Measurements from ENCODE around the gene SMYD3.

The SMYD3 gene

DNA sequence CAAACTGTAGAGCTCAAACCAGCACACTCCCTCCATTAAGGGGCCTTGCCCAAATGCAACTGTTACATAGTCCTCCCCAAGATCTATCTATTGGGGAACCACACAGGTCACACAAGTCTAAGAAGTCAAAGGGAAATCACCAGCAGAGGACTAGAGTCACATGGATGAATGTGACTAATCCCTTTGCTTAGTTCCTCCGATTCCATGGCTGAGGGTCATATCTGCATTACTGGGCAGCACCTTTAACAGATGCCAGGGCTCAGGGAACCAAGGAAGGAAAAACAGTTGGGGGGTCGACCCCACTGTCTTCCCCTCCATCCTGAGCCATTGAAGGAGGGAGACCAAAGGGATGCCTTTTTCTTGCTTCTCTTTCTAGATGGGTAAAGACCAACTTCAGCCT is 23.4 kb upstream of the SMYD3 start:
- TF ChIP-seq, protein P1, sequence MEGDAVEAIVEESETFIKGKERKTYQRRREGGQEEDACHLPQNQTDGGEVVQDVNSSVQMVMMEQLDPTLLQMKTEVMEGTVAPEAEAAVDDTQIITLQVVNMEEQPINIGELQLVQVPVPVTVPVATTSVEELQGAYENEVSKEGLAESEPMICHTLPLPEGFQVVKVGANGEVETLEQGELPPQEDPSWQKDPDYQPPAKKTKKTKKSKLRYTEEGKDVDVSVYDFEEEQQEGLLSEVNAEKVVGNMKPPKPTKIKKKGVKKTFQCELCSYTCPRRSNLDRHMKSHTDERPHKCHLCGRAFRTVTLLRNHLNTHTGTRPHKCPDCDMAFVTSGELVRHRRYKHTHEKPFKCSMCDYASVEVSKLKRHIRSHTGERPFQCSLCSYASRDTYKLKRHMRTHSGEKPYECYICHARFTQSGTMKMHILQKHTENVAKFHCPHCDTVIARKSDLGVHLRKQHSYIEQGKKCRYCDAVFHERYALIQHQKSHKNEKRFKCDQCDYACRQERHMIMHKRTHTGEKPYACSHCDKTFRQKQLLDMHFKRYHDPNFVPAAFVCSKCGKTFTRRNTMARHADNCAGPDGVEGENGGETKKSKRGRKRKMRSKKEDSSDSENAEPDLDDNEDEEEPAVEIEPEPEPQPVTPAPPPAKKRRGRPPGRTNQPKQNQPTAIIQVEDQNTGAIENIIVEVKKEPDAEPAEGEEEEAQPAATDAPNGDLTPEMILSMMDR (IDR thresholded peaks at IDR 0.05; ENCODE audit: low read depth, low read length), result no peak
- no peak for DNase-seq
- no peaks in the 10 kb centered on the region for H3K27me3 ChIP-seq
- no peaks in the 10 kb centered on the region; the same call in 1 of the 2 replicates for H3K36me3 ChIP-seq
- H3K4me3 ChIP-seq (ENCODE audit: low read depth, low read length), result no peak overlapping the region
- H3K4me1 ChIP-seq, result no peaks in the 10 kb centered on the region
- no peaks in the 10 kb centered on the region; the same call in 1 of the 2 replicates for H3K9me3 ChIP-seq

DNA sequence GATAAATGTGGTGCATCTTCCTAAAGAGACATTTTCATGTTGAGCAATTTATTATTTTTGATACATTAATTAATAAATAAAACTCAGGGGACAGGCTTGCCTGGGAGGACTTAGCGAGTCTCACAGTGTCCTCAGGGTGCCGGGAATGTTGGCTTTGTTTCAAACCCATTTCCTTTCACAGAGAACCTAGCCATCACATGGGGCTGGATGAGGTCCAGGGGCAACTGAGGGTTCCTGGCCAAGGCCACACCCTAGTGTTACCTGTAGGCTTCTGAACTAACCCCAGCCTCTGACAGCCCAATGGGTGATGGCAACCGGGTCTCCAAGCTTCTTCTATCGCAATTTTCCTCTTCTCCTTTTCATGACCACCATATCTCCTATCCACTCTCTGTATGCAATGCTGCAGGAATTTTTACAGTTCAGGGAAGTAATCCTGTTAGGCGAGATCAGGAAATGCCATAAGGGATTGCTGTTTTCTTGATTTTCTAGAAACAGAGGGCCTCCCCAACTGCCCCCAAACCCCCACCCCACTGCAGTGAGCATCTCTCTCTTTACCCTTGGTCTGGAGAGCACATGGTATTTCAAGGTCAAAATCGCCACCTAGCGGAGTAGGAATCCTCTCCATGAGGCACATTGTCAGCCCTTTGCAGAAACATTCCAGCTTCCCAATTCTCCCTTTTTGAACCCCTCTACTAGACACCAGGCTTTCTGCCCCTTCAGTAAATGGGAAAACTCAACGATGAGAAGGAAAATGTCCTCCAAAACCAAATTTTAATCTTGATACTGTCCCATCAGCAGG is 22.1 kb upstream of the SMYD3 start:
- TF ChIP-seq, protein P1 (IDR thresholded peaks at IDR 0.05; ENCODE audit: low read depth, low read length), result no peak
- no peak for DNase-seq
- Histone ChIP-seq H3K9me3 (no peaks in the 10 kb centered on the region; the same call in 1 of the 2 replicates), H3K4me3 (ENCODE audit: low read depth, low read length) (no peak overlapping the region), H3K27me3 (no peaks in the 10 kb centered on the region), H3K4me1 (no peaks in the 10 kb centered on the region), H3K36me3 (no peaks in the 10 kb centered on the region; the same call in 1 of the 2 replicates)

DNA sequence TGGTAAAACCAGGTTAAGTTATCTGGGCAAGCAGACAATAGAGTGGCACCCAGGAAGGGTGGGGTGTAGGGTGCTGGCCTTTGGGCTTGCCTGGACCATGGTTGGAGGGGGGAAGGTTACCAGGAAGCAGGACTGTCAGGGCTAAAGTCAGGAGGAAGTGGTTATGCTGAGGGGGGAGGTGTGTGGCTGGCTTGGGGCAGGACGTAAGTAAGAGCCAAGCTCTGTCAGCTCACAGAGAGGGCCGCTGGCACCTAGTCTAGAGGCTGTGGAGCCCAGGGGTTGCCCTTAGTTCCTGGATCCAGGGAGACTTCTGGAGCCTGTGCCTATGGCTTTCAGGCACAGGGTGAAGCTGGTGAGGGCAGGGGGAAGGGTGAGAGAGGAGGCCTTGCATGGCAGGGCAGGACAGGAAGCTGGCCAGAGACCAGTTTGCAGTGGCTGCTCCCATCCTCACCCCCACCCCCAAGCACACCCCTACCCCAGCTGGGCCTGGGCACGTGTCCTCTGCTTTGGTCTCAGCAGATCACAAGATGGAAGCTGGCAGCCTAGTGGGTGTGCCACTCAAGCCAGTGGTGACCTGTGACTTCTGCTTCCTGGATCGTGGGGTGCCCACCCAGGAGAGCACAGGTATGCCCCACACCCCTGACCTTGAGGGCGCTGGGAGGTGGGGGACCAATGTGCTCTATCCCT is 20.5 kb upstream of the SMYD3 start:
- no peak overlapping the region for H3K4me3 ChIP-seq (ENCODE audit: low read depth, low read length)
- no peaks in the 10 kb centered on the region for H3K4me1 ChIP-seq
- H3K9me3 ChIP-seq, result no peaks in the 10 kb centered on the region; the same call in 1 of the 2 replicates
- TF ChIP-seq, protein P1 (IDR thresholded peaks at IDR 0.05; ENCODE audit: low read depth, low read length), result no peak
- H3K27me3 ChIP-seq, result no peaks in the 10 kb centered on the region
- DNase-seq, result no peak
- no peaks in the 10 kb centered on the region; the same call in 1 of the 2 replicates for H3K36me3 ChIP-seq

DNA sequence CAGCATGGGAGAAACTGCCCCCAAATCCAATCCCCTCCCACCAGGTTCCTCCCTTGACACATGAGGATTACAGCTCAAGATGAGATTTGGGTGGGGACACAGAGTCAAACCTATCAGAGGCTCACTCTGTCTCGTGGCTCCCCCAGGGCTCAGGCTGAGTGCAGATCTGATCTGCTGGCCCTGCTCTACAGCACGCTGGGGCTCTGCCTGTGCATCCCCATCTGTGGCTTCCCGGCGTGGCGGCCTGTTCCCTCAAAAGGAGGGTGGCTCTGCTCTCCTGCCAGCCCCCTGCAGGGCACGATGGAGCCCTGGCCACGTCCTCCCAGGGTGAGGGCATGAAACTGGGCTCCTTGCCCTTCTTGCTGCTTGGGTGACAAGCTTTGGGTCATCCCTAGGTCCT is 19.8 kb upstream of the SMYD3 start:
- H3K36me3 ChIP-seq, result no peaks in the 10 kb centered on the region; the same call in 1 of the 2 replicates
- no peaks in the 10 kb centered on the region for H3K4me1 ChIP-seq
- no peaks in the 10 kb centered on the region; the same call in 1 of the 2 replicates for H3K9me3 ChIP-seq
- H3K27me3 ChIP-seq, result no peaks in the 10 kb centered on the region
- TF ChIP-seq, protein P1 (IDR thresholded peaks at IDR 0.05; ENCODE audit: low read depth, low read length), result no peak
- no peak overlapping the region for H3K4me3 ChIP-seq (ENCODE audit: low read depth, low read length)
- no peak for DNase-seq

DNA sequence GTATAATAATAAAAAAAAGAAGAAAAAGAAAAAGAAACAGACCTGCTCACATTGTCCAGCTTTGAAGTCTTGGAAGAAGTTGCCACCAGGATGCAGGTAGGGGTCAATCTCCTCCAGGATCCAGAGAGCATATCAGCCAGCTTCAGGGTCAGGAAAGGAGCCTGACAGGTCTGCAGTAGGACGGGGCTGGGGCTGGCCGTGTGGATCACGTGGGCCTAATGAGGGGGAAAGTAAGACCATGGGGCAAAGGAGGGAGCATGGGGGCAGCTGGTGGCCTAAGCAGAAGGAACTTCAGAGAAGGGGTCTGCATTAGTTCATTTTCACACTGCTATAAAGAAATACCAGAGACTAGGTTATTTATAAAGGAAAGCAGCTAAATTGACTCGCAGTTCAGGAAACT is 19.3 kb upstream of the SMYD3 start:
- H3K9me3 ChIP-seq, result no peaks in the 10 kb centered on the region; the same call in 1 of the 2 replicates
- no peaks in the 10 kb centered on the region for H3K4me1 ChIP-seq
- H3K36me3 ChIP-seq, result no peaks in the 10 kb centered on the region; the same call in 1 of the 2 replicates
- no peak for DNase-seq
- H3K27me3 ChIP-seq, result no peaks in the 10 kb centered on the region
- TF ChIP-seq, protein P1 (IDR thresholded peaks at IDR 0.05; ENCODE audit: low read depth, low read length), result no peak
- no peak overlapping the region for H3K4me3 ChIP-seq (ENCODE audit: low read depth, low read length)

DNA sequence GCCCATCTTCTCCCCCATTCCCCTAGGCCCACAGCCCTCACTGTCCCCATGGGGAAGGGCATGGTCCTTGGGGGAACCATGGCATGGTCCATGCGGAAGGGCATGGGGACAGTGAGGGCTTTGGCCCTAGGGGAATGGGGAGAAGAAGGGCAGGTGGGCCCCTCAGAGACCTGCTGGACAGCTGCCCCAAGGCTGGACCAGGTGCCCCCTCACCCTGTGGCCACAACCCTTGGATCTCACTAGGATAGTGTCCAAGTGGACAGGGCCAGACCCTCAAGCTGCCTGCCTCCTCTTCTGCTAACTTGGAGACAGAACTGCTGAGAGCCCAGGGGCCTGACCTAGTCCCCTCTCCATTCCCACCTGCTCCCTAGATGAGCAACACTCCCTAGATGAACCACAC is 12.4 kb upstream of the SMYD3 start:
- no peak for DNase-seq
- TF ChIP-seq, protein P1 (IDR thresholded peaks at IDR 0.05; ENCODE audit: low read depth, low read length), result no peak
- H3K36me3 ChIP-seq, result no peaks in the 10 kb centered on the region
- no peaks in the 10 kb centered on the region for H3K4me1 ChIP-seq
- no peak overlapping the region for H3K4me3 ChIP-seq (ENCODE audit: low read depth, low read length)
- peaks cover 6% of the 10 kb centered on the region for H3K9me3 ChIP-seq
- H3K27me3 ChIP-seq, result no peaks in the 10 kb centered on the region
